Activated gamma-delta T cell treated with anti-CD3 and anti-CD28 coated beads, Interleukin-2, amount 50 U/mL, for 16 hours (primary cell): ENCODE measurements around the gene PLIN5.
"Not testable (repeated sequence)": the region's sequence is repeated elsewhere in the genome, so short reads cannot be mapped to it uniquely, and the experiment has no call there.

Source experiments
- DNase-seq: peaks from one replicate; pipeline ENCODE4 v3.0.0-alpha.2; 2020; ENCODE audit warnings: low read depth

PLIN5 gene

DNA sequence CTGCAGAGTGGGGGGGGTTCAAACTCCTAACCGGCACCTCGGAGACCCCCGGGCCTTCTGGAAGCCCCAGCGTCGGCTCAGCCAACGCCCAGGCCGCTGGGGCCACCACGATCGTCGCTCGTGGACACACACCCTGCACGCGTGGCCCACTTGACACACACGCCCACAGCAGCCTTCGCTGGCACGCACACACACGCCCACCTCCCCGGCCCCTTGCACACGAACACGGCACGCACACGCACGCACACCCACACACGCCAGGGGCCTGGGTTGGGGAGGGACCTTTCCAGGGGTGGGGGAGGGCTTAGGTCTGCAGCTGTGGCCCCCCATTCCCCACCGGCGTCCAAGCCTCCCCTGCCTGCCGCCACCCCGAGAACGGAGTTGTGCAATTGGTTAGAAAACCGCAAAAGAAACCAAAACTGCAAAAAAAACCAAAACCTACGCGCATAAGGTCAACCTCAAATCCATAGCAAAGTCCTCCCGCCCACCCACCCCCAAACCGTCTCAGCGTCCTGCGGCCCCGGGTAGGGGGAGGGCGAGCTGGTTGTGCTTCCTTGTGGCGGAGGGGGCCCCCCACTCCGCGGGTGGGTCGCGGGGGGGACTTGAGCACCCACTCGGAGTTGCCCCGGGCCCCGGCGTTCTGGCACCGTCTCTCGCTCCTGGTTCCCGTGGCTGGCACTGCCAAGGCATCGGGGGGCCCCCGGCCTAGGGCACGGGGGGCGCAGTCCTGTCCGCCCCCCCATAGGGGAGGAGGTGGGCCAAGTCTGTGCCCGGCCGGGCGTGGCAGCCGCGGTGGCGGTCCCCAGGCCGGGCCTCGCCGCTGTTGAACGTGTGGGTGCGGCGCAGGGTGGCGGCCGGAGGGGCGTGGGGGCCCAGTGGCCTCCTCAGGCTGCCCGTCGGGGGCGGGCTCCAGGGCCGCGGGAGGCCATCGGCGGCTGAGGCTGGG, 8.1 kb upstream of the PLIN5 start:
- no peak for DNase-seq

GRCh38 chr19:4541806-4542145, 6.8 kb upstream of the PLIN5 start:
- not testable (repeated sequence) for DNase-seq

GRCh38 chr19:4541114-4541805, 6.2 kb upstream of the PLIN5 start:
- no peak for DNase-seq

GRCh38 chr19:4539693-4540581, 4.9 kb upstream of the PLIN5 start, which contains the start of gene LRG1:
TSS of gene LRG1 (minus strand) at chr19:4540036. CDS start at chr19:4540013, 23 bp downstream.
- no peak for DNase-seq

GRCh38 chr19:4539169-4539692, 4.2 kb upstream of the PLIN5 start:
- no peak for DNase-seq

DNA sequence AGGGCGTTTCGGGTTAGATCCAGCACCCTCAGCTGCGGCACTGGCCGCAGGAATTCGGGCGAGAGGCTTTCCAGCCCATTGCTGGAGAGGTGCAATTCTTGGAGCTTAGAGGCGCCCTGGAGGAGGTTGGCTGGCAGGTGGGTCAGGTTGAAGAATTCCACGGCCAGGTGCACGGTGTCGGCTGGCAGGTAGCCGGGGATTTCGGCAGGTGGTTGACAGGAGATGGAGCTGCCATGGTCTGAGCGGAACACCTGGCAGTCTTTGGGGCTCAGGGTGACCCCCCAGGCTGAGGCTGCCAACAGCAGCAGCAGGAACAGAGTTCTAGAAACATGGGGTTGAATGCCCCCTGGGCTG, 3.6 kb upstream of the PLIN5 start:
- no peak for DNase-seq

DNA sequence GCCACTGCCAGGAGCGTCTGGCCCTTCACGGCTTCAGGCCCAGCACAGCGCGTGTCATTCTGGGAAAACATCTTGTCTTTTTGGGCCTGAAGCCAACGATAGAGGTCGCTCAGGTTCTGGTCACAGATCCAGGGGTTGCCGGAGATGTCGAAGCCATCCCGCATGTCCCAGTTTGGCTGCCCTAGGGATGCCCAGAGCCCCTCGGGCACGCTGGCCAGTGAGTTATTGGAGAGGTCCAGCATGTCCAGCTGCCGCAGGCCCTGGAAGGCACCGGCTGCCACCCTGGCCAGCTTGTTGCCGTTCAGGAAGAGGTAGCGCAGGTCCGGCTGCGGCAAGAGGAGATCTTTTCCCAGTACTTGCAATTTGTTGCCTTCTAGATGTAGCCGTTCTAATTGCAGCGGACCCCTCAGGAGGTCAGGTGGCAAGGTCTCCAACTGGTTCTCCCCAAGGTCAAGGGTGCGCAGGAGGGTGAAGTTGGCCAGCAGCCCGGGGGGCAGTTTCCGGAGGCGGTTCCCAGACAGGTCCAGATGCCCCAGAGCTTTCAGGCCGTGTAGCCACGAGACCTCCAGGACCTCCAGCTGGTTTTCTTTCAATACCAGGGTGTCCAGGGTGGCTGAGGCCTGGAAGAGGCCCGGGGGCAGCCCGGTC, 3.1 kb upstream of the PLIN5 start:
- DNase-seq: no peak

- DNase-seq: no peak
Observed at GRCh38 chr19:4536798-4537197, 1.8 kb upstream of the PLIN5 start.

GRCh38 chr19:4533835-4534424, 1.1 kb downstream of the PLIN5 start:
- DNase-seq: no peak

DNA sequence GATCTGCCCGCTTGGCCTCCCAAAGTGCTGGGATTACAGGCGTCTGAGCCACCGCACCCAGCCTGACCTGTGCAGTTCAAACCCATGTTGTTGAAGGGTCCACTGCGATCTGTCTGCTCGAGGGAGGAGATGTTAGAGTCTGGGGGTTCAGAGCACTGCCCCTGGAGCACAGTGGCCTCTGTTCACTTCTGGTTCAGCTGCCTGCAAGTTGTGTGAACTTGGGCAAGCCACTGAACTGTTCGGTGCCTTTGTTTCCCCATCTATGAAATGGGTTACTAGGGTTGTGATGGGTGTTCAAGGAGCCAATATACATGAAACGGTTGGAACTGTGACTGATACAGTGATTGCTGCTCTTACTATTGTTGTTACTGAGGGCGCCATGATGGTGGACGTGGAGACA, 1.7 kb downstream of the PLIN5 start:
- no peak for DNase-seq

DNA sequence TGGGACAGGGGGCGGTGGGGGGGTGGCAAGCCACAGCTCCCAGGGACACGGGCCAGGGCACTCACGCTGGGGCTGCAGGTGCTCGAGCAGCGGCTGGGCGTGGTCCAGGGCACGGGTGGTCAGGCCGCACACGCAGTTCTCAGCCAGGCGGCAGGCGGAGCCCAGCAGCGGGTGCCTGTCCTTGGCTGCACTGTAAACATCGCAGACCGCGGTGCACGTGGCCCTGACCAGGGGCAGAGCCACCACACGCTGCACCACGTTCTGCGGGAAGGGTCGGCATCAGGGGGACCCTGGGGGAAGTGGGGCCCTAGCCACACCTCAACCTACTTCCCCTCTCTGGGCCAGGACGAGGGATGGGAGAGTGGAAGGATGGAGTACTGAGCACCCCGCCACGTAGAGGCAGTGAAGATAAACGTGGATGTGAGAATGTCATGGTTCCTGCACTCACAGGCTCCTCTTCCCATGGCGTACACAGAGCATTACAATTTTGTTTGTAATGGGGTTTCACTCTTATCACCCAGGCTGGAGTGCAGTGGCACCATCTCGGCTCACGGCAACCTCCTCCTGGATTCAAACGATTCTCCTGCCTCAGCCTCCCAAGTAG, 3.4 kb downstream of the PLIN5 start:
- DNase-seq: no peak

DNA sequence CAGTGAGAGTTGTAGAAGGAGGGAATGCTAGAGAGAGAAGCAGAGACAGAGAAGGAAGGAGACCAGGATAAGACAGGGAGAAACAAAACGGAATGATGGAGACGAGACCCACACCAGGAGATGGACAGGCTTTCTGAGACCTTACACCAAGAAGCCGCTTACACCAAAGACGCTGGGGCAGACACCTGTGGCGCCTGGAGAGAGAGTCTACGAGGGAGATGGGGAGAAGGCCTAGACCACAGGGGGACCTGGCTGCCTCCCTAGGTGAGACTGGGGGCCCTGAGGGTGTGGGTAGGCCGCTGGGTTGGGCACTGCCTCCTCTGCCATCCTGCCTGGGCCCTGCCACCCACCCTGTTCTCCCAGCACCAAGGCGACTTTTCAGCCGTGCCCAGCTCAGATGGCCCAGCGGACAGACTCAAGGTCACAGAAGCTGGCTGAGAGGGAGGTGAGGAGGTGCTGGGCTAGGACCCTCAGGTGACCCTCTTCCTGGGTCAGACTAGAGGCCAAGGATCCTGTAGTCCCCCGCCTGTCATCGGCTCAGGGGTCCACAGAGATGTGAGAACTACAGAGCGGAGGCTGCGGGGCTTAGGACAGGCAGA, 5.0 kb downstream of the PLIN5 start:
- no peak for DNase-seq

DNA sequence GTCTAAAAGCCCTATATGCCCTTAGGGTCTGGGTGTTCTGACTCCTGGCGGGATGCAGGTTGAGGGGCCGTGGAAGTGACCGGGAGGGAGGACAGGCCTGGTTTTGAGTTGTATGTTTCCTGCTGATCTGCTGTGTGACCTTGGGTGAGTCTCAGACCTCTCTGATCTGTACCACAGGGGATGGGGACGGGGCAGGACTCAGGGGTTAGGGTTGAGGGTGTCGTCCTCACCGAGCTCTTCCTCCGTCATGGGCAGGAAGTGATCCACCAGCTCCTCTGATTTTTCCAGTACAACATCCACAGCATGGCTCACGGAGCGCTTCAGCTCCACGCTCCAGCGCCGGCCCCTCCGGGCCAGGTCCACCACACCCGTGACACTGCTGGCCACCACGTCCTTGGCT, 6.2 kb downstream of the PLIN5 start:
- DNase-seq: no peak

GRCh38 chr19:4527377-4527776, 7.6 kb downstream of the PLIN5 start:
- DNase-seq: not testable (repeated sequence)

GRCh38 chr19:4525563-4526002, 9.4 kb downstream of the PLIN5 start:
- no peak for DNase-seq

DNA sequence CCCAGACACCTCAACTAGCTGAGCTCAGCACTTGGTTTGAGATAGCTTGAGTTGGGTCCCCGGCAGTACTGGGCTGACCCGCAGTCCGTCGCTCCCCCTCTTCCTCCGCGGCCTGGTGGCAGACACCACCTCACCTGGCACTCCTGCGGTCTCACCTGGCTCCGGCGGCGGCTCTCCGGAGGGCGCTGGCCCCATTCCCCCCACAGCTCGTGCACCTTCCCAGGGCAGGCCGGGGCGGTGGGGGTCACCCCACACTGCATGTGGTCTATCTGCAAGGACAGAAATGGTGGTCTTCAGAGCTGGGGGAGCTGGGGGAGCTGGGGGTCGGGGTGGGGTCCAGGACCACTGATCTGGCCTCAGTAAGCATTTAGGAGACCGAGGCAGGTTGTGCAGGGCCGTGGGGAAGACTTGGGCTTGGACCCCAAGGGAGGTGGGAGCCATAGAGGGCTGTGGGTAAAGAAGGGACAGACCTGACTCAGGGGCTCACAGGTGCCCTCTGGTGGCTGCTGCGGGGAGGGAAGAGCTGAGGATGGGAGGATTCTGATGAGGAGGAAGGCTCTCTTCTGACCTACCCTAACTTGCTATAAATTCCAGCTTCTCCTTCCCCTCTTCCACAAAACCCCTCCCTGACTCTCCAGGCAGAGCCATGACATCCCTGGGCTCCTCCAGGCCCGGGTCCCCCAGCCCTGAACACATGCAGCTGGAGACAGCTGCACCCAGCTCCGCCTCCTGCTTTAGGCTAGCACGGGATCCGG, 10.0 kb downstream of the PLIN5 start:
- peak; percentile 46 for DNase-seq

DNA sequence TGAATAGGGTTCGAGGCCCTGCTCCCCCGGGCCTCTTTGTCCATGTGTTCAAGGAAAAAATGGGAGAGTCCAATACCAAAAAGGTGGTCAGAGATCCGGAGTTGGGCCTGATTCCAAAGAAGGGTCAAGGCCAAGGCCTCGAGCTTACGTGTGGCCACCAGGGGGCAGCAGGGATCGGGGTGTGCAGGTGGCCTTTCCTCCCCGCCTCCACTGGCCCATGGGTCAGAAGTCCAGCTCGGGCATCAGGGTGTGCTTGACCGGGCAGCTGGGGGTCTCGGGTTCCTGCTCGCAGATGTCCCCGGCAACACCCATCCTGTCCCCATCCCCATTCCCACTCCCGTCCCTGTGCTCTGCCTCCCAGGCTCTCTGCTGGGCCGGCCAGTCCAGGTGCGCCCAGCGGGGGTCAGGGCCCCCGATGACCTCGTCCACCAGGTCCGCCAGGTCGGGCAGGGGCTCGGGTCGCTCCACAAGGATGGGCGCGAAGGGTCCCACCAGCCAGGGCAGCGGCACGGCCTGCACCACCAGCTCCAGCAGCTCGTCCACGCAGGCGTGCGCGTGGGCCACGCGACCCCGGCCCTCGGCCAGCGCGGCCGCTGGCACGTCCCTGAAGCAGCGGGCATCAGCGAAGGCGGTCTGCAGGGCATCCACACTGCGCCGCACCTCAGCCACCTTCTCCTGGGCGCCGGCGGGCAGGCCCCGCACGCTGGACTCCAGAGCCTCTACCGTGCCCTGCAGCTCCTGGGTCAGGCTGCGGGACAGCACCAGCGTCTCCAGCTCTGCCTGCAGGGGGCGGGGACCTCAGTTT, 11.5 kb downstream of the PLIN5 start:
- DNase-seq: no peak

- no peak for DNase-seq
Observed at GRCh38 chr19:4522291-4523002, 12.6 kb downstream of the PLIN5 start.
